SK-N-MC (cell line): ENCODE data around the gene APBA1.

Experiments
- EZH2 ChIP-seq: fragments of 200-600 bp; sonication (generic); IDR thresholded peaks from one replicate; pipeline ENCODE4 v1.6.1; 2017; ENCODE audit warnings: antibody characterized with exemption
- FOXP2 ChIP-seq: optimal IDR thresholded peaks from 2 replicates; pipeline ENCODE3; 2011; ENCODE audit warnings: mild to moderate bottlenecking, moderate library complexity; ENCODE audit not compliant: insufficient read depth; ENCODE audit errors: extremely low read length, control extremely low read depth
- POLR2AphosphoS5 ChIP-seq: IDR thresholded peaks from 2 replicates; pipeline ENCODE4 v1.6.1; 2012; ENCODE audit warnings: mild to moderate bottlenecking, low read depth, low read length, borderline replicate concordance

- TF ChIP-seq POLR2AphosphoS5 = no peak
- TF ChIP-seq EZH2 = no peak
- no peak for TF ChIP-seq FOXP2
These were observed 225.7 kb downstream of the APBA1 start for GRCh38 chr9:69446496-69446895.
